ENCODE results near the gene TPM2.

Gene TPM2

DNA sequence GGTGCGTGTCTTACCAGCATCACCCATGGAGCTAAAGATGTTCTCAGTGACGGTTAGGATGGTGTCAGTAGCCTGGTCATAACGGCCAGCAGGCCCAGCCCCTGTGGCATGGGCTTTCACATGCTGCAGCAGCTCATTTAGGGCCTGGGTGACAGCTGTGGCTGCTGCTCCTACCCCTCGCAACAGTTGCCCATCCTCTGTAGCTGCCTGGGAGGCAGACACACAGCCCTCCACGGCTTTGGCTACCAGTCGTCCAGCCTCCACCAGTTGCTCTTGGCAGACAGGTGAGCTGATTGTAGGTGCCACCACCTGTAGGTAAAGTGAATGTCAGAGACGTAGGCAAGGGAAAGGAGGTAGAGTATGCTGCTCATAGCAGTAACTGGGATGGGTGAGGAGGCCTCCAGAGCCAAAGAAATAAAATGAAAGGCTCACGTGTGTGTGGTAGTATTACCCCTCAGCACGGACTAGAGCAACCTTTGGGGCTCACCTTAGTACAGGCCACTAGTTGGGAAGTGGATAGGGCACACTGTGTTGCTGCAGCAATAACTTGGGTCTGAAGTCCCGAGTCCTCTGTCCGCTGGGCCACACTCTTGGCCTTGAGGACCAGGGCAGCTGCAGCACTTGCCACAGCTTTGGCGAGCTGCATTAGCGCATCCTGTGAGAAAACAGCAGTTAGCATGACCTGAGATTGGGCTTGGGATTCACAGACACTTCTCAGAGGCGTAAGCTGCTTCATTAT lies 27.6 kb upstream of the TPM2 start:
- no peak for DNase-seq

DNA sequence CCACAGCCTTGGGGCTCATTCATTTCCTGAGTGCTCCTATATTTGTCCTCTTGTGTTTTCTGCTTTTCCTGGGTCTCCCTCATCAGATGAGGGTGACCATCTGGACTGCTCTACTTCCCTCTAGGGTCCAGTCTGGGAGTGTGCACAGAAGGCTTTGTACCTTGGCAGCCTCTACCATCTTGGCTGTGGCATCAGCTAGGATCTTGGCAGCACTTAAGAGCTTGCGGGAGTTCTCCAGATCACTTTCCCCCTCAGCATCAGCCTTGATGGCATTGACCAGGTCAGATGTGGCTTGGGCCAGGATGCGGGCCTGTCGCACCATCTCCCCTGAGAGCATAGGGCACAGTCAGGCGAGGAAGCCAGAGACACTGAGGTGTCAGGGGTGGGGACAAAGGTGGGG lies 26.5 kb upstream of the TPM2 start:
- no peak for DNase-seq

DNA sequence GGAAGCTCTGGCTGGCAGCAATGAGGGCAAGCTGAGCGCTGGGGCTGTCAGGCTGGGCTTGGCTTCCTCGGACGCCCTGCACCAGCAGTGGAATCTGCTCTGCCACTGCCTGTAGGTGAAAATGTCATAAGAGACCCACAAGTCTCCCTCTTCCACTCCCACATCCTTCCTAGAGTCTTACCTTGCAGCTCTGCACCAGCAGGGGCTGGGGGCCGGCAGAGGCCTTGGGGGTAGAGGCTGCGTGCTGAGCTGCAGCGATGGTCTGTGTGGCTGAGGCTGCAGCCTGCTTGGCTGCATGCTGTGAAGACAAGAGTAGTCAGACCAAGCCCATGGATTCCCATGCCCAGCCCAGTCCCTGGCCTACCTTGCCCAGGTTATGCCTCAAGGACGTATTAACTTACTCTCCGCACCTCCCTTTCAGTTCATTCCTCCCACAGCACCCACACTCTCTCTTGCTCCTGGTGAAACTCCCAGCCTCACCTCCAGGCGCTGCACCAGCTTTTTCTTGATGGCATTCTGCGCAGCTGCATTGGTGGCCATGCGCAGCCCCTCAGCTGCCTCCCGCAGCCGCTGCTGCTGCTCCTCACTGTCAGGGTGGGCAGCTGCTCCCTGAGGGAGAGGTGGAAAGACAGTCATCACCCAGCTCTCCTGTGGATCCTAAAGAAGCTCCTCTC lies 25.0 kb upstream of the TPM2 start:
- no peak for DNase-seq

GRCh38 chr9:35714123-35714522 lies 24.4 kb upstream of the TPM2 start:
- no peak for DNase-seq

DNA sequence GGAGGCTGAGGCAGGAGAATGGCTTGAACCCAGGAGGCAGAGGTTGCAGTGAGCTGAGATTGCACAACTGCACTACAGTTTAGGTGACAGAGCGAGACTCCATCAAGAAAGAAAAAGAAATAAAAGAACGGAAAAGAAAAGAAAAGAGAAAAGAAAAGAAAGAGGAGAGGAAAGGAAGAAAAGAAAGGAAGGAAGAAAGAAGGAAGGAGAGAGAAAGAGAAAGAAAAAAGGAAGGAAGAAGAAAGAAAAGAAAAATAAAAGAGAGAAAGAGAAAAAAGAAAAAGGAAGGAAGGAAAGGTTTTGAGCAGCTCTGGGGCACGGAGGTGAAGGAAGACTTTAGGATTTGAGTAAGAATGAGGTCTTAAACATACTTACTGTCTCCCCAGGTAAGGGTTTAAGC lies 23.9 kb upstream of the TPM2 start:
- no peak for DNase-seq

GRCh38 chr9:35712762-35713400 lies 23.2 kb upstream of the TPM2 start:
- no peak for DNase-seq

GRCh38 chr9:35711501-35712428 lies 22.0 kb upstream of the TPM2 start:
- no peak for DNase-seq

DNA sequence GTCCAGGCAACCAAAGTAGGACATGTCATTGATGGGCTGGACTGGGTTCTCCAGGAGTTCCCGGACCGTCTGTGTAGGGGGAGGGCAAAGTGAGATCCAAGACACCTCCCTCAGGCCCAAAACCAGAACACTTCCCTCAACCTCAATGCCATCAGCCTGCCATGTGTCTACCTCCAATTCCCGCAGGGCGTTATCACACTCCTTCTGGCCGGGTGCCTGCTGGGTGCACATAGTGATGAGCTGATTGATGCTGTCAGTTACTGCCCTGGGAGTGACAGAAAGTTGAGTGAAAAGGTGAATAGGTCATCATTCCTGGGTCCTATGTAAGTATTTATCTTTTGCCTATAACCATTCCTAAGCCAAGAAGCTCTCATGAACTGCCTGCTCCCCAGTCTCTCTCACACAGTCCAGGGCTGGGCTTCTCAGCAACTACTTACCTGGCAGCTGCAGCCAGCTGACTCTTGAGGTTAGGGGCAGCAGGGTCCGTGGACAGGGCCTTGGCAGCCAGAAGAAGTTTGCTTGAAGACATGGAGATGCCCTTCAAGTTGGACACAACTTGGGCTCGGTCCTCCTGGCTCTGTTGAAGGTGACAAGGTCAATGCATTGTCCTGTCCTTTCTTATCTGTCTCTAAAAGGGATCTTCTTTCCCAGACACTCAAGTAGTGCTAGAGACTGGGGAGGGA lies 21.2 kb upstream of the TPM2 start:
- DNase-seq: no peak

DNA sequence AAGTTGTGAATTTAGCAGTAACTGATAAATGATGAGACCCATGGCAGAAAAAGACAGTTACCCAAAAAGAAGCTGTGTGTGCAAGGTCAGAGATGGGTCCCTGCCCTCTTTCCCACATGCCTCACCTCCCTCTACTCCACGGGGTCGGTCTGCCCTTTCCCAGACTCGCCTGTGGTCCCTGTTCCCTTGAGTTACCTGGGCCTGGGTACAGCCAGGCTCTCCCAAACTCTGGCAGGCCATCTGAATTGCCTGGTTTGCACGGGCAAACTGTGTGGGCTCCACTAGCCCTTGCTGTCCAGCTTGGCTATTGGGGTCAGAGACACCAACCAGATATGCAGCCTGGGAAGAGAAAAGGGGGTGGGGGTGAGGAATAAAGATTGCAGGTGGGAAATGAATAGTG lies 18.4 kb upstream of the TPM2 start:
- no peak for DNase-seq

GRCh38 chr9:35706951-35707350 lies 17.2 kb upstream of the TPM2 start:
- no peak for DNase-seq

- no peak for DNase-seq
Measured at GRCh38 chr9:35705836-35706430, 16.2 kb upstream of the TPM2 start.

- DNase-seq: no peak
Measured at GRCh38 chr9:35705372-35705771, 15.6 kb upstream of the TPM2 start.

GRCh38 chr9:35703906-35704672 lies 14.4 kb upstream of the TPM2 start:
- DNase-seq: no peak

DNA sequence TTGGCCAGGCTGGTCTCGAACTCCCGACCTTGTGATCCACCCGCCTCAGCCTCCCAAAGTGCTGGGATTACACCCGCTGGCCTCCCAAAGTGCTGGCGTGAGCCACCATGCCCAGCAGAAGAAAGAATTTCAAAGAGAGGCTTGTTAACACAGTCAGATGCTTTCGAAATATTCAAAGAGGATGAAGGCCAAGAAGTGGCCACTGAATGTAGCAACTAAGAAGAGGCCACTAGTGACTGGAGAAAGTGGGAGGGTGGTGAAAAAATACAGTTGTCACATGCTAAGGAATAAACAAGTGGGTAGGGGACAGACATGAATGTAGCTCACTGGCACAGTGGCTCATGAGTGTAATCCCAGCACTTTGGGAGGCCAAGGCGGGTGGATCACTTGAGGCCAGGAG lies 13.0 kb upstream of the TPM2 start:
- no peak for DNase-seq

DNA sequence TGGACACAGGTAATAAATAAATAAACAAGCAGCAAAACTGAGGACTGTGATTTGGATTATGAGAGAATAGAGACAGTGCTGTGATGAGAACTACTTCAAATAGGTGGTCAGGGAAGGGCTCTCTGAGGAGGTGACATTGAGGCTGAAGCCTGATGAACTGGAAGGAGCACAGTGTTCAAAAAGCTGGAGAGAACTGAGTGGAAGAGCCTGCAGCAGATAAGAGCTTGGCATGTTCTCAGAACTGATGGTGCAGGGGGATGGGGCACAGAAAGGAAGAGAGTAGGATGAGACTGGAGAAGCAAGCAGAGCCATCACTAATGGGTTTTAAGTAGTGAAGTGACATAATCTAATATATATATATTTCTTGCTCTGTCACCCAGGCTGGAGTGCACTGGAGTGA lies 11.2 kb upstream of the TPM2 start:
- no peak for DNase-seq

- no peak for DNase-seq
Measured at GRCh38 chr9:35700031-35700430, 10.3 kb upstream of the TPM2 start.

DNA sequence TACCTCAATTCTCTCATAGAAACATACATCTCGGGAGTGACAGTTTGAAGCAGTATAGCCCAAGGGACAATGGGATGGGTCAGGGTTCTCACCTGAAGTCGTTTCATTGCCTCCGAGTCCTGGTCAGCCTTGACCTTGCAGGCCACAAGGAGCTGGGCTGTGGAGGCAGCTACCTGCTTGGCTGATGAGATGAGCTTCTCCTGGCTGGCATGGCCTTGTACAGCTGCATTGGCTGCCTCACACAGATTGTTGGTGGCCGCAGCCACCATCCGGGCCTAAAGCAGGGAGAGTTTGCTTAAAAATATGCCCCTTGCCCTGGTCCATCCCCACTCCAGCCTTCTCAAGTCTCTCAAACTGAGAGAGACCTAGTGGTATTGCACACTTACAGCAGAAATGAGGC lies 8.5 kb upstream of the TPM2 start:
- no peak for DNase-seq

GRCh38 chr9:35697486-35697885 lies 7.8 kb upstream of the TPM2 start:
- no peak for DNase-seq

- DNase-seq: no peak
Measured at GRCh38 chr9:35696520-35697215, 6.9 kb upstream of the TPM2 start.

DNA sequence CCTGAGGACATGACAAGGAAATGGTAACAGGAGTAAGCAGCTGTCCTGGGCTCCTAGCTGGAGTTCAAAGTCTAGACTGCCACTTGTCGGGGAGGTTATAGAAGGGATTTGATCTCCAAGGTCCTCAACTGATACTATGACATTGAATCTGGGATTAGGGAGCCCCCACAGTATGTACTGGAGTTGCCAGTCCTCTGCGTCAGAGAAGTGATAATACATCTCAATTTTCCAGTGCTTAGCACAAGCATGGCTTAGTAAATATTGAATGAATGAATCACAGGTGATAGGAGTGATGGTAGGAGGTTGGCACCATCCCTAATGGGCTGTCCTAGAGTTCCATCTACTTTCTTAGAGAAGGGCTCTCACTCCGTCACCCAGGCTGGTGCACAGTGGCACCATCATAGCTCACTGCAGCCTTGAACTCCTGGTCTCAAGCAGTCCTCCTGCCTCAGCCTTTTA lies 6.2 kb upstream of the TPM2 start:
- DNase-seq: no peak

Measured in NCI-H524 treated with DMSO at 0.1 percent for 48 hours (cell line).